Vagina (tissue), 2 donors: ENCODE results near the gene RAB6B.

Experiments used
- POLR2A ChIP-seq, 2 donors: fragments of 450-650 bp; IDR thresholded peaks; one replicate each; pipeline ENCODE4 v1.6.1; 2017; ENCODE audit warnings: antibody characterized with exemption in 2 of 2, mild to moderate bottlenecking in 2 of 2, moderate library complexity in 2 of 2
- TF ChIP-seq, protein P1 (sequence below), 3 experiments: fragments of 450-650 bp in 2 of 3; fragments of 200-600 bp in 1 of 3; sonication (generic) in 1 of 3; IDR thresholded peaks; one replicate each; pipeline ENCODE4 v1.5.1; 2017 to 2019; ENCODE audit warnings: antibody characterized with exemption in 3 of 3, mild to moderate bottlenecking in 2 of 3, moderate library complexity in 2 of 3

DNA sequence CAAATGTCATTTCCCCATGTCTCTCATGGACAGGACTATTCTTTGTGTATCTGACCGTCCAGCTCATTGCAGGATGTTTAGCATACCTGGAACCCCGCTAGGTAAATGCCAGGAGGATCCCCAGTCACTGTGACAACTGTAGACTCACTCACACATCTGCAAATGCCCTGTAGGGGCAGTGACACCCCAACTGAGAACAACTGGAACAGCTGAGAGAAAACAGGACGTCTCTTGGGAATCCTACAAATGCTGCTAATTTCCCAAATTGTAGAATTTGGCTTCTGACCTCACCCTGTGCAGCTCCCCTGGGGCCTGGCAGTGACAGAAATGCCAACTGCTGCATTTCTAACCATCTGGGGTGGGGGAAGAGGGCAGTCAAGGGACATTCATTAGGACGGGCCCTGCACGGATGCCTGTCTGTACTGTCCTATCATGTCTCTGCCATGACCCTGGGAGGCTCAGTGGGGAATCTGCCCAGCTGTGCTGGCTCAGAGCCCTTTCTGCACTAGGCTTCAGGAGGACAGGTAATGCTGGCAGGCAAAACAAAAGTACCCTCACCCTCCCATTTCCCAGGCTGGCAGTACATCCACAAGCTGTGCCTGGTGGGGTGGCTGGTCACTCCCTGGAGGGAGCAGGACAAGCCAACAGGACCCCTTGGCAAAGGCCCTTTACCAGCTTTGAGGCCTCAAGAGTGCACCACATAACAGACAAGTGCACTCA is 30.4 kb downstream of the RAB6B start:
- TF ChIP-seq, protein P1, sequence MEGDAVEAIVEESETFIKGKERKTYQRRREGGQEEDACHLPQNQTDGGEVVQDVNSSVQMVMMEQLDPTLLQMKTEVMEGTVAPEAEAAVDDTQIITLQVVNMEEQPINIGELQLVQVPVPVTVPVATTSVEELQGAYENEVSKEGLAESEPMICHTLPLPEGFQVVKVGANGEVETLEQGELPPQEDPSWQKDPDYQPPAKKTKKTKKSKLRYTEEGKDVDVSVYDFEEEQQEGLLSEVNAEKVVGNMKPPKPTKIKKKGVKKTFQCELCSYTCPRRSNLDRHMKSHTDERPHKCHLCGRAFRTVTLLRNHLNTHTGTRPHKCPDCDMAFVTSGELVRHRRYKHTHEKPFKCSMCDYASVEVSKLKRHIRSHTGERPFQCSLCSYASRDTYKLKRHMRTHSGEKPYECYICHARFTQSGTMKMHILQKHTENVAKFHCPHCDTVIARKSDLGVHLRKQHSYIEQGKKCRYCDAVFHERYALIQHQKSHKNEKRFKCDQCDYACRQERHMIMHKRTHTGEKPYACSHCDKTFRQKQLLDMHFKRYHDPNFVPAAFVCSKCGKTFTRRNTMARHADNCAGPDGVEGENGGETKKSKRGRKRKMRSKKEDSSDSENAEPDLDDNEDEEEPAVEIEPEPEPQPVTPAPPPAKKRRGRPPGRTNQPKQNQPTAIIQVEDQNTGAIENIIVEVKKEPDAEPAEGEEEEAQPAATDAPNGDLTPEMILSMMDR (IDR thresholded peaks at IDR 0.05): no peak
- no peak for TF ChIP-seq POLR2A (IDR thresholded peaks at IDR 0.05)
